Measurements from ENCODE around the gene NT5DC3.

Gene NT5DC3

DNA sequence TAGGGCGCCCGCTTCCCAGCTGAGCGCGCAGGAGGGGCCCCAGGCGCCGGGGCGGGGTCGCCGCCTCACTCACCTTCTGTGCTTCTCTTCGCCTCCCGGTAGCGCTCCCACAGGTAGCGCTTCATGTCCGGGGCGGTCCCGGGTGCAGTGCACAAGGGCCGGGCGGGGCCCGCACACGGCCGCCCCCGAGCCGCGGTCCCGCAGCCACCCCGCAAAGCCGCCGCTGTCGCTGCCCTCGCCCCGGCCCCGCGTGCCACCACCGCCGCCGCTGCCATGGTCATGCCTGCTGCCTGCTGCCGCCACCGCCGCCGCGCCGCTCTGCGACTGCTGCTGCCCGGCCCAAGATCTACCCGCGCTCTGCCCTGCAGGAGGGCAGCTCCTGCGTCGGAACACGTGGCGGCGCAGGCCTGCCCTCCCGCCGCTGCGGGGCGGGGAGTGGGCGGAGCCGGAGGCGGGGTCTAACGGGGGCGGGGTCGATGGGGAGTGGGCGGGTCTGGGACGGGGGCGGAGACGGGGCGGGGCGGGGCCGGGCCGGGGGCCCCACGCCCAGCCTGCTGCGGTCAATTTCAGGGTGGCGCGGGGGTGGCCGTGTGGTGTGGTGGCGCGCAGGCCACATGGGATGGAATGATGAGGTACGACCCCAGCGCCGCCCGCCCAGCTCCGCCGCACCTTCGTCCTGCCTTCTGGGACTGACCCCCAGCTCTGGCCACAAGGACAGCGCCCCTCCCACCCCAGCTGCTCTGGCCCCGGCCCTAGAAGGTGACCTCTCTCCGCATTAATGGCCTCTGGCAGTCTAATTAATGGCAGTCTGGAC lies at the start of gene NT5DC3:
NT5DC3 (minus strand) TSS at position 359 of the 814 bp plus-strand sequence; CDS start at position 281, 78 bp downstream.
- peak; percentile 32 for DNase-seq

DNA sequence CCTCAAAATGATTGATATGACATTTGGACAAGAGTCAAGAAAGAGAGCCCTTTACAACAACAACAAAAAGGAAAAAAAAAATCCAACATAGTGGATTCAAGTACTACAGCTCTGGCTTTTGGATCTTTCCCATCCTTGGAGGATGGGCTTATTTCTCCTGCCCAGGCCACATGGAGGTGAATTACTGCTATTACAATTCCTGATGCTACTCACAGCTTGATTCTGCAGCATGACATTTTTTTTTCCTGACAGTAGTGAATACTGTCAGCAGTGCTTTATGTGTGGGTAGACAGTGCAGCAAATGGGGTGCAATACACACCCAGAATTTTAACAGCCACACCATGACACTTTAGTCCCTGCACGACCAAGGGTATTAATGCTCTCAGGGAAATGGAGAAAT lies 46.7 kb upstream of the NT5DC3 start:
- DNase-seq, result no peak

DNA sequence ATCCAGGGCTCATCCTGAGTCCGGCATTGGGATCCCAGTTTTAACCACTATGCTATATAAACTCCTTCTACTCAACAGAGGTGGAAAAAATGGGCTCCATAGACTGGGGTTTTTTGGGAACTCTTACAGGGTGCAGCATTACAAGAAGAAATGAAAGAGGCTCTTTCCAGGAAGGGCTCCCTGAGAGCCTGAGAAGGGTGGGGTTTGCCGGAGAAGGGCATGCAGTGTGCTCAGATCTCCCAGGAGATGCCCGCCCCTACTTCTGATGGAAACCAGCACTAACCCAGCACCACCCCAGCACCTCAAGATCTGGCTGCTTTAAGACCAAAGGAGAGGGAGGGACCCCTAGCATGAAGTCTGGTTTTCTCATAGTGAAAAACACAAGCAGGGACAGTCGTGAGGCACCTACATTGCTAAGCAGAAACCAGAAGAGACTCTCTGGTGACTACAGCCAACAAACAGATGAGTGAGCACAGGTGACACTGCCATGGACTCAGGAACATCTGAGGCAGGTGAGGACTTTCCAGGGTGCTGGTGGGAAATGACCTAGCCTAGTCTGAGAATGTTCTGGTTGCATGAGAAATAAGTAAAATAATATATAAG lies 45.3 kb upstream of the NT5DC3 start:
- no peak for DNase-seq

DNA sequence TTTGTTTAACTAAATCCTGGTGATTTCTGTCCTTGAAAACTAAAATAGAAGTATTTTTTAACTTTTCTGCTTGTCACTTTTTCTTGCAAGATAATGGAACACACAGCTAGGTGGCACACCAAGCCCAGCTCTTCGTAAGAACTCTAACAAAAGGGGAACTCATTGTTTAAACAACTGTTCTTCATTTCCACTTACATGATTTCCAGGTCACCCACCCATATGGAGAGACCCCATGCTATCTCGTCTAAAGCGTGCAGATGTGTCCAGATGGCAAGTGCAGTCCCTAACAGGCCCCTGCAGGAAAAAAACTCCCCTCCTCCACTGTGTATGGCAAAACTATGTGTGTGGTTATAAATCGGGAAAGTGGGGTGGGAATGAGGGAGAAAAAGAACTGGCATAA lies 43.3 kb upstream of the NT5DC3 start:
- peak; percentile 34 for DNase-seq

DNA sequence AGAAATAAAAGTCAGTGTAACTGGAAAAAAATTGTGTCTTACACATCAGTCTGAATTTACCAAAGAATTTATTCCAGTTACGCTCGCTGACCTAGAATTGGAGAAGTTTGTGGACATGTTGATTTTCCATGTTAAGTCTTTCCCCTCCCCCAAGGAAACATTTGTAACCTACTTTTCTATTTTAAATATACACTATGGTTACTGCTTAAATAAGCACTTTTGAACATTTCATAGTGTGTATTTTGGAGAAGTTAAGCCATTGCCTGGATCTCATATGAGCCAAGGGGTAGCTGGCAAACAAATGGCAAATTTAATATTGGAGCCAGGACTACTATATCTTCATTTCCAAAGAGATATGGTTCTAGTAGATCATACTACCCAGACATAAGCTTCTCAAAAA lies 42.9 kb upstream of the NT5DC3 start:
- no peak for DNase-seq

DNA sequence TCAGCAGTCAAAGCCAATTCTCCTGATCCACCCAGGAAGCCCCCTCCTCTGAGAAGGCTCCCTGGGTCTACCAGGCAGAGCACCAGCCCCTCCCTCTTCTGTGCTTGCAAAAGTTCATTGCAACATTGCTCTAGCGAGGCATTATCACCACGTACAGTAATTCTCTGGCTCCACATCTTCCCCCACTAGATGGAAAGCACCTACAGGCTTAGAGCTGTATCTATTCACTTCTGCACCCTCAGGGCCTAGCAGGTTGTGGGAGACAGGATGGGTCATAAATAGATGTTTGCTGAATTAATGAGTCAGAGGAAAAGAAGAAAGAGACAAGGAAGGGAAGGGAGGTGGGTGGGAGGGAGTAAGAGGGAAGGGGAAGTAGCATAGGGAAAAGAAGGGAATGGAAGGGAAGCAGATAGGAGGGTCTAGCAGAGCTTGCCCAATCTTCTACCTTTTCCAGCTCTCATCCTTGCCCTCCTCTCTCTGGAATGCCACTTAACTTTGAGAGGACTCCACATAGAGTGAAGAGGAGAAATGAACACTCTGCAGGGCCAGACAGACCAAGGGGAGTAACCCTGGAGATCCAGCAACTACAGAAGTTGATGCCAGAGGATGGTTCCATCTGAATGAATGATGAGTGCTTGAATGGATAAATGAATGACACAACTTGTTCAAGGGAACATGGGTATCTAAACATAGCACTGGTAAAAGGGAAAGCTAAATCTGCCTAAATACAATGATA lies 42.0 kb upstream of the NT5DC3 start:
- no peak for DNase-seq

DNA sequence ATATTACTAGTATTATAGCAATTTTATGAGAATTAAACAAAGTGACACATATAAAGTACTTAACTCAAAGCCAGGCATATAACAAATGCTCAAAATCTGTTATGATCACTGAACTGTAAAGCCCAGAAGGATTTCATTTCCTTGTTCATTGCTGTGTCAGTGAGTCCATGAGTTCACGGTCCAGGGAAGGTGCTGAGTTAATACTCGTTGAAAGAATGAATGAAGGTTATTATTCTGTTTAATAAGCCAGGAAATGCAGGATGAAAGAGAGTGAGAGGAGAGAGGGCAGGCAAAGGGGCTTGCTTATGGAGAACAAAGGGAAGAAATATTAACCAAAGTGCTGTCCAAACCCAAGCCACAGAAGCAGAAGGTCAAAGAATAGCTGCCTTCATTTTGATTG lies 40.2 kb upstream of the NT5DC3 start:
- DNase-seq, result no peak

DNA sequence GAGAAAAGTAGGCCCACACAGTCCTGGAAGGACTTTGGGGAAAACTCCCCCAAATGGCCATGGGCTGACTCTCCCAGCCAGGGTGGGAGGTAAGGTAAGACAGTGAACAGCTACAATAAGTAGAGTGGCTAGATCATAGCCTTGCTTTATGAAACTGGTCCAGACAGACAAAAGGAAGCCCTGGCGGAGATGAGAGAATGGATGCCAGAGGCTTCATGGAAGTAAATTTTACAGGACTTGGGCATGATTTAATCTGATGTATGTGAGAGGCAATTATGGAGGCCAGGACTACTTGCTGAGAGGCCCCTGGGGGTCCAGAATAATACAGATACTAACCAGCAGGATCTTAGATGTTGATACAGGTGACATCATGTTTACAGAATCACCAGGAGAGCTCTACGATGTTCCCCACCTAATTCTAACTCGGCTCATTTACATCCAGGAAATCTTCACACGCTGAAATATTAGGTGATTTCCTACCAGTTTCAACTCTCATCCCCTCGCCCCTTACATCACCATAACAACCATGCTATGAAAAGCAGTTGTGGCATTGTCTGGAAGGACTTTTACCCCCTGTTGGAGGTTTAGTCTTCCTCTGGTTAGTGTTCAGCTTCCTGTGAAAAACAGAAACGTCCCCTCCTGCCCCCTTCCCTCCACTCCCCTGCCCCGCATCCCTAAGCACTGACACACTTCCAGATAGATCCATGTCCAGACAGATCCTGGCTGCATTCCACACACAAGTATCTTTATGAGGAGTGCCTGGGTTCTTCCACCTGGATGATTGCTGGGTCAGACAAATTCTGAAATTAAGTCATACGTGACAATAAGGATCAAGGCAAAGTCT lies 39.5 kb upstream of the NT5DC3 start:
- DNase-seq, result no peak

DNA sequence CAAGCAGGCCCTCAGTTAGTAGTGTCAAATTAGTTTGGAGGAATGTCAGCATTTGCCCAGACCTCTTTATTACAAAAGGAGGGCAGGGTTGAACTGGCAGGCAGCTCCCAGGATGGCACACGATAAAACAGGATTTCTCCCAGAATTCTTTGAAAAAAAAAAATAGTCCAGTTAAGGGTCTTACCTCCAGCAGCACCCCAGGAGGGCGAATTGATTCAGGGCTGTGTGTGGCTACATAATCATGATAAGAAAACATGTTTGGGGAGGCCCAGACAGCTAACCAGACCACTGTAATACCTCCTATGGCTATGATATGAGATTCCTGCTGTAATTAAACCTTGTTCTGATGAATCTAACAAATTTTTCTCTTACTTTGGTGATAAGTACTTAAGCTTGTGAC lies 38.8 kb upstream of the NT5DC3 start:
- DNase-seq, result no peak

DNA sequence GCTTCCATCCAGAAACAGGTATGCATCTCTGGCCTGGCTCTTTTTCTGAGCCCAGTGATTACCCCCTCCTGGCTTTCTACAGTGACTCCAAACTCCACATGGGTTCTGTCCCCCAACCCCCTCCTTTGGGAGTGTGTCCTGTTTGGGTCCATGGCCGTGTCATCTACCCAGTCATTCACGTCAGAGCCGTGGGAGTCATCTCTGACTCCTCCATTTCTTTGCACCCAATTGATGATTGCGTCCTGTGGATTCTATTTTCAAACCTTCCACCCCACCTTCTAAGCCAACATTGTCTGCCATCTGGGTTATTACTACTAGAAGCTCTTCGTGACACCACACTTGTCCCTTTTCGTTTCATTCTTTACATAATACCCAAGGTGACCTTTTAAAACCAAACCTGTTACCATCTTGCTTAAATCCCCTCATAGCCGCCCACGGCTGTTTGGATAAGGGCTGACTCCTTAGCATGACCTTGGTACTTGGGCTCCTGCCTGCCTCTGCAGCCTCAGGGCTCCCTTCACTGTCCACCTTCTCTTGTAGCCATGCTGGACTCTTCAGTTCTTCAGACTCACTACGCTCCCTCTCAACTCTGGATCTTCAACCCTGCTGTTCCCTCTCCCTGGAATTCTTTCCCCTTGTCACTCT lies 38.1 kb upstream of the NT5DC3 start:
- no peak for DNase-seq

DNA sequence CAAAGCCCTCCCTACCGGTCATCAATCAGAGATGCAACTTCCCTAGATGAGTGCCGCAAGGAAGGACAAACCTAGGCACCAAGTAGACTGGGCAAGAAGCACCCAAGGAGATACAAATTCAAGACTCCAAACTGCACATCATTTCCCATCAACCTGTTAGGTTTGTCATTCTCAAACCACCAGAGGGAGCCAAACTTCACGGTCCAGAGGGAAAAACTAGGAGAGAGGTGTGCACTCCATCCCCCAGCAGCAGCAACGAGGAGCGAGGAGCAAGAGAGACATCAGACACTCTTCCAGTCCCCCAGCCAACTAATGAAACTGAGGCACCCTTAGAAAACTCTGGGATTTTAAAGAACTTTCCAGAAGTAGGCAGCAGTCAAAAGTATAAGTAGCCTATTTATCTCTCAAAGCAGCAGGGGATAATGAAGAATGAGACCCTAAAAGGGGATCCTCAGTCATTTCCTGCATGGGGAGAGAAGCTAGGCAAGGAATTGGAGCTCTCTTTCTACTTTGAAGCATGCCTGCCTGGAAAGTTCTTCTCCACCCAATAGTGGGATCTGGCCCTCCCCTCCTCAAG lies 37.0 kb upstream of the NT5DC3 start:
- DNase-seq, result peak; percentile 19

DNA sequence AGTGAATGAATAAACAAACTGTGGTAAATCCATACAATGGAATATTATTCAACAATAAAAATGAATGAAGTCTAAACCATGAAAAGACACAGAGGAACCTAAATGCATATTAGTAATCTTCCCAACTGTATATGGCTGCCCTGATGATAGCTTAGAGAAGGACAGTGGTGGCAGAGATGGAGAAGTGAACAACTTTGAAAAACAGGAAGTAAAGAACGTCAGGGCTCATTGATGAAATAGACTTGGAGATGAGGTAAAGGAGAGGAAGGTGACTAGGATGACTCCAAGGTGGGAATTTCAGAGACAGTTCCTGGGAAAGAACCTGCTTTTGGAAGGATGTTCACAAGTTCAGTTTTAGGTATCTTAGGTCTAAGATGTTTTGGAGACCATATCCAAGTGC lies 36.3 kb upstream of the NT5DC3 start:
- no peak for DNase-seq

DNA sequence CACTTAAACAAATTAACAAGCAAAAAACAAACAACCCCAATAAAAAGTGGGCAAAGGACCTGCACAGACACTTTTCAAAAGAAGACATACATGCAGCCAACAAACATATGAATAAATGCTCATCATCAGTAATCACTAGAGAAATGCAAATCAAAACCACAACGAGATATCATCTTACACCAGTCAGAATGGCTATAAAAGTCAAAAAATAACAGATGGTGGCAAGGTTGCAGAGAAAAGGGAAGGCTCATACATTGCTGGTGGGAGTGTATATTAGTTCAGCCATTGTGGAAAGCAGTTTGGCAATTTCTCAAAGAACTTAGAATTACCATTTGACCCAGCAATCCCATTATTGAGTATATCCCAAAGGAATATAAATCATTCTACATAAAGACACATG lies 34.6 kb upstream of the NT5DC3 start:
- peak; percentile 14 for DNase-seq

DNA sequence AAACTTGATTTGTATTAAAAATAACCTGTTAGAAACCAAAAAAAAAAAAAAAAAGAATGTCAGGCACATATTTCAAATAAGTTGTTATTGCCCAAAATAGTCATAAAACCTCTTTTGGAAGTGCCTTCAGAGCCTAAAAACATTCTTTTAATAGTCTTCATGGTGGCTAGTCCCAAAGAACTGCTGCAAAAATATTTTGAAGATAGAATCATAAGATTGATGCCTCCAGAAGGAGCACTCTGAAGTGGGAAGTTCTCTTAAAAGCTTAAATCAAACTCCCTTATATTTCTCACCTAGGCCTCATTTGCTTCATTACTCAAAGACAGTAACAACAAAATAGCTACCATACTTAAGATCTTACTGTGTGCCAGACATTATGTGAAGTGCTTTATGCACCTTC lies 27.2 kb upstream of the NT5DC3 start:
- no peak for DNase-seq

DNA sequence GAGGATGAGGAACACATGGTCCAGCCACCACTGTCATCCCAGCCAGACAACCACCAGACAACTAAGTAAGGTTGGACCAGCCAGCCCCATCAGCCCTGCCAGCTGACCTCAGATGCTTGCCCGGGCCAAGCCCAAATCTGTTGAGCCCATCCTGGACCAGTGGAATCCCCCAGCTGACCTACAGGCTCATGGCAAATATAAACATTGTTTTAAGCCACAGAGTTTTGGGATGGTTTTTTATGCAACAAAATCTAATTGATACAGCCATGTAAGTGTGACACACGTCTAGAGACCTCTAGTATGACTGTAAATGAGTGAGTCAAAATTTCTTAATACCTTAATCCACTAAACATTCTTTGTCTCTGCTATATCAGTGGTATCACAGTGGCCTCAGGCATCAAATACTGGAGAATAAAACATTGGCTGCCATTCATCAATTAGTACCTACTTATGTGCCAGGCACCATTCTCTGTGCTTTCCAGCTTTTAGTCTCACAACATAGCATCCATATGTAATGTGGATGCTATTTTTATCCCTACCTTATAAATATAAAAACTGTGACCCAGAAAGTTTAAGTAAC lies 24.2 kb upstream of the NT5DC3 start:
- no peak for DNase-seq

DNA sequence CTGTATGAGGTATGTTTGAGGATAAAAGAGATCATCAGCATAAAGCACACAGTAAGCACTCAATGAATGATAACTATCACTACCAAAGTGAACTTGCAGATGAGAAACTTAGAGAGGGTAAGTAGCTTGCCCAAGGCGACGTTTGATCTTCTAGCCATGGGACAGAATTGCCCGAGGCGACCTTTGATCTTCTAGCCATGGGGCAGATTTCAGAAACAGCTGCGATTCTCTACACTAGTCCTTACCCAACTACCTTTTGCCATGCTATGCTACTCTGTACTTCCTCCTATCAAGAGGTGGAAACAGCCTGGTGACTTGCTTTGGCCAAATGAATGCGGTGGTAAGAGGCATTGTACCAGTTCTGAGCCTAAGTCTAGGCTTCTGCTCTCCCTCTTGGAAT lies 23.7 kb upstream of the NT5DC3 start:
- no peak for DNase-seq

DNA sequence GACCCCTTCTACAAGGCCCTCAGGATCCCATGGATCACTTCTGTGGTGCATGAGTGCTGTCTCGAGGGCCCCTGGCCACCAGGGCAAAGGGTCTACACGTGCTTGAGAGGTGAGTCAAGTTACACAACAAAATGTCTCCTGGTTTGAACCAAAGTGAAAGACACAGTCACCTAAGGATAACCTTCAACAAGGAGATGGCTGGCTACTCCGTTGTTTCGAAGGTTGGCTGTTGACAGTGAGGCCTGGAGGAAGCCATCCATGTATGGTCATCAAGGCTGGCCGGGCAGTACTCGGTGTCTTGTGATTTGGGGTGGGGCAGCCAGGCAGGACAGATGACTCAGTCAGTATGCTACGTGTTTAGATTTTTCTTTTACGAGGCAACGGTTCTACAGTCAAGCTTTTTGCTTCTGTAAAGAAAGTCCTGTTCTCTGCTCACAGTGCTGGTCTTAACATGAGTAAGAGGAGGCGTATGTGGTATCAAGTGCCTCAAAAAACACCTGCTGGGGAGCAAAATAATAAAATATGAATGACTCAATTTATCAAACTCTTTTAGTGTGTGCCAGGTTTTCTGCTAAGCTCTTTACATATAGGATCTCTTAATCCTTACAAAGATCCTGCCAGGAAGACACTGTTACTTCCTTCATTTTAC lies 18.0 kb upstream of the NT5DC3 start:
- no peak for DNase-seq

DNA sequence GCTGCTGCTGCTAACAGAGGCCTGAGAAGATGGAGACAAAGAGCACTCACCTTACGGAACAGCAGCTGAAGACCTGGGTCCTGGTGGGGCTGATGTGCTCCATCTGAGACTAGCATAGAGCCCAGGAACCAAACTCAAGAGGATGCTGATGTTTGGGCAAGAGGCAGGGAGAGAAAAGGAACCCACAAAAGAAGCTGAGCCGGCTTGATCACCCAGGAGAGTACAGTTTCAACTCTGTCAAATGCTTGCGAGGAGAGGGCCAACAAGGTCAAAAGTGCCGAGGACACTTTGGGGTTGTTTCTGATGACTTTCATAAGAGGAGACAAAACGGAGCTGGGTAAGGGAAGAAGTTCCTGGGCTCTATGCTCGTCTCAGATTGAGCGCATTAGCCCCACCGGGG lies 17.3 kb upstream of the NT5DC3 start:
- DNase-seq, result no peak

DNA sequence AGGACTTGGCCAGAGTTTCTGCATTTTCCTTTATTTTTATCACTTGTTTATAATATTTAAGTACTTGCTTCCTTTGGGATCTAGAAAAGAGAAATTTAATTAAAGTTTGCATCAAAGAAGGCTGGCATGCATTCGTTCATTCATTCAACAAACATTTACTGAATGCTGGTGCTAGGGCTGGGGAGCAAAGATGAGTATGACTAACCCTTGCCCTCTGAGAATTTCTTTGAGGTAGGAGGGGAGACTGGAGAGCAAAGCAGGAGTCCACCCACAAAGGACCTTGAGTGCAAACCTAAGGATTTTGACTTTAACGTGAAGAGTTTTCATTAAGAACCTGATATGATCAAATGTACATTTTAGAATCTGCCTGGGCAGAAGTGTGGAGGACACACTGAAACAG lies 16.1 kb upstream of the NT5DC3 start:
- DNase-seq, result no peak

DNA sequence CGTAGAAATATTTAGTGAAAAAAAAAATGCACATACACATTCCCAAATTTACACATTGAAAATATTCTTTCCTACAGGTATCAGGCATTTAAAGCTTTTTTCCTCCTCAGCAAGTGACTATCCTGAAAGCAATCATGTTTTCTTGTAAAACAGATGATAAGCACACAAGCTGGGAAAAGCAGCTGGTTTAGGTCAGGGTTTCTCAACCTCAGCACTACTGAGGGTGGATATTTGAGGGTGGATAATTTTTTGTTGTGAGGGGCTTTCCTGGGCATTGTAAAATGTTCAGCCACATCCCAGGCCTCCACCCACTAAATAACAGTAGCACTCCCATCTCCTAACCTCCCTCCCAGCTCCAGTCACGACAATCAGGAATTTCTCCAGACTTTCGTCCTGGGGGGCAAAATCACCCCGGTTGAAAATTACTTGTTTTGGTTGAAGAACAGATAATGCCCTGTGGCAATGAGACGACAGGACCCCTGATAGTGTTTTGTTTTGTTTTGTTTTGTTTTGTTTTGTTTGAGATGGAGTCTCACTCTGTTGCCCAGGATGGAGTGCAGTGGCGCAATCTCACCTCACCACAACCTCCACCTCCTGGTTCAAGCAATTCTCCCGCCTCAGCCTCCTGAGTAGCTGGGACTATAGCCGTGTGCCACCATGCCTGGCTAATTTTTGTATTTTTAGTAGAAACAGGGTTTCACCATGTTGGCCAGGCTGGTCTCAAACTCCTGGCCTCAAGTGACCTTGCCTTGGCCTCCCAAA lies 15.0 kb upstream of the NT5DC3 start:
- DNase-seq, result no peak
